ENCODE measurements around the gene TEX30. TPM values are rescaled to one million over a fixed set of nuclear protein-coding genes. Genes with fewer than 3 reads are reported as not detected.

Gene TEX30
- total RNA-seq, 2 experiments from 2014 or later, result 4.6 to 6.3 TPM

GRCh38 chr13:102816708-102817107 is 43.1 kb upstream of the TEX30 start:
- Histone ChIP-seq H3K4me3 (ENCODE audit: low read length) (no peak overlapping the region), H3K4me1 (ENCODE audit: insufficient read depth, low read length) (no peaks in the 10 kb centered on the region), H3K36me3 (ENCODE audit: insufficient read depth, low read length) (peaks cover 8% of the 10 kb centered on the region), H3K27ac (ENCODE audit: low read depth in 1 of 2, low read length in 2 of 2) (no peak overlapping the region), H3K9me3 (ENCODE audit: control insufficient read depth in 1 of 2, insufficient read depth in 1 of 2, low read length in 2 of 2) (no peaks in the 10 kb centered on the region), H3K27me3 (ENCODE audit: control insufficient read depth in 1 of 2, insufficient read depth in 2 of 2, low read length in 2 of 2) (no peaks in the 10 kb centered on the region)
- Mint-ChIP-seq H3K36me3 (ENCODE audit: low read depth) (peaks cover 45% of the 10 kb centered on the region), H3K9me3 (no peaks in the 10 kb centered on the region), H3K4me1 (ENCODE audit: low read depth) (peaks cover 16% of the 10 kb centered on the region), H3K4me3 (no peak overlapping the region), H3K27ac (no peak overlapping the region), H3K27me3 (no peaks in the 10 kb centered on the region)
- TF ChIP-seq CTCF (IDR thresholded peaks at IDR 0.05), result no peak
- intact Hi-C loops (cut with DNase I, micrococcal nuclease), result no loop called here
- DNase-seq, result no peak
- ChIA-PET CTCF (no interaction called here), POLR2A (no interaction called here)
- no peak for ATAC-seq (ENCODE audit: poor library complexity)

GRCh38 chr13:102815788-102816187 is 42.2 kb upstream of the TEX30 start:
- no peak for TF ChIP-seq CTCF (IDR thresholded peaks at IDR 0.05)
- Mint-ChIP-seq H3K9me3 (no peaks in the 10 kb centered on the region), H3K4me1 (ENCODE audit: low read depth) (peaks cover 16% of the 10 kb centered on the region), H3K36me3 (ENCODE audit: low read depth) (peaks cover 54% of the 10 kb centered on the region), H3K4me3 (no peak overlapping the region), H3K27ac (no peak overlapping the region), H3K27me3 (no peaks in the 10 kb centered on the region)
- DNase-seq (no peak), ATAC-seq (ENCODE audit: poor library complexity) (no peak)
- POLR2A ChIA-PET, result no interaction called here
- no peaks in the 10 kb centered on the region for H3K4me1 ChIP-seq (ENCODE audit: insufficient read depth, low read length)
- peaks cover 0 to 3% of the 10 kb centered on the region in 2 experiments for H3K9me3 ChIP-seq (ENCODE audit: control insufficient read depth in 1 of 2, insufficient read depth in 1 of 2, low read length in 2 of 2)
- H3K27me3 ChIP-seq (ENCODE audit: control insufficient read depth in 1 of 2, insufficient read depth in 2 of 2, low read length in 2 of 2), result no peaks in the 10 kb centered on the region
- intact Hi-C loops (cut with DNase I, micrococcal nuclease), result no loop called here
- CTCF ChIA-PET, result no interaction called here
- H3K36me3 ChIP-seq (ENCODE audit: insufficient read depth, low read length), result peaks cover 6% of the 10 kb centered on the region
- H3K4me3 ChIP-seq (ENCODE audit: low read length), result no peak overlapping the region
- no peak overlapping the region for H3K27ac ChIP-seq (ENCODE audit: low read depth in 1 of 2, low read length in 2 of 2)

- intact Hi-C loops (cut with DNase I, micrococcal nuclease), result no loop called here
- Mint-ChIP-seq H3K9me3 (no peaks in the 10 kb centered on the region), H3K27ac (no peak overlapping the region), H3K36me3 (ENCODE audit: low read depth) (peaks cover 57% of the 10 kb centered on the region), H3K4me1 (ENCODE audit: low read depth) (peaks cover 16% of the 10 kb centered on the region), H3K4me3 (no peak overlapping the region), H3K27me3 (no peaks in the 10 kb centered on the region)
- no peak overlapping the region for H3K27ac ChIP-seq (ENCODE audit: low read depth in 1 of 2, low read length in 2 of 2)
- H3K36me3 ChIP-seq (ENCODE audit: insufficient read depth, low read length), result peaks cover 6% of the 10 kb centered on the region
- H3K4me1 ChIP-seq (ENCODE audit: insufficient read depth, low read length), result no peaks in the 10 kb centered on the region
- H3K4me3 ChIP-seq (ENCODE audit: low read length), result no peak overlapping the region
- CTCF ChIA-PET, result no interaction called here
- POLR2A ChIA-PET, result interaction anchor here (1.1 kb wide), 1 partner anchor 41 kb away, joined by 3 read pairs; the partner anchor contains the start of gene TEX30
- peaks cover 0 to 3% of the 10 kb centered on the region in 2 experiments for H3K9me3 ChIP-seq (ENCODE audit: control insufficient read depth in 1 of 2, insufficient read depth in 1 of 2, low read length in 2 of 2)
- no peak for DNase-seq
- no peaks in the 10 kb centered on the region for H3K27me3 ChIP-seq (ENCODE audit: control insufficient read depth in 1 of 2, insufficient read depth in 2 of 2, low read length in 2 of 2)
- no peak for TF ChIP-seq CTCF (IDR thresholded peaks at IDR 0.05)
- no peak for ATAC-seq (ENCODE audit: poor library complexity)
These were observed 41.2 kb upstream of the TEX30 start for GRCh38 chr13:102814793-102815192.

All from CD4-positive, alpha-beta T cell (primary cell).